HG03521 (cell line): ENCODE results near the gene APOBEC3F.

ENCODE experiments used
- ATAC-seq: cut with Tn5 transposase; IDR thresholded peaks from one replicate; pipeline ENCODE4 v1.9.1; 2021; ENCODE audit warnings: mild to moderate bottlenecking, moderate library complexity; ENCODE audit not compliant: unreplicated experiment

The APOBEC3F gene

GRCh38 chr22:39090426-39091064 is 49.9 kb downstream of the APOBEC3F start:
- no peak for ATAC-seq

DNA sequence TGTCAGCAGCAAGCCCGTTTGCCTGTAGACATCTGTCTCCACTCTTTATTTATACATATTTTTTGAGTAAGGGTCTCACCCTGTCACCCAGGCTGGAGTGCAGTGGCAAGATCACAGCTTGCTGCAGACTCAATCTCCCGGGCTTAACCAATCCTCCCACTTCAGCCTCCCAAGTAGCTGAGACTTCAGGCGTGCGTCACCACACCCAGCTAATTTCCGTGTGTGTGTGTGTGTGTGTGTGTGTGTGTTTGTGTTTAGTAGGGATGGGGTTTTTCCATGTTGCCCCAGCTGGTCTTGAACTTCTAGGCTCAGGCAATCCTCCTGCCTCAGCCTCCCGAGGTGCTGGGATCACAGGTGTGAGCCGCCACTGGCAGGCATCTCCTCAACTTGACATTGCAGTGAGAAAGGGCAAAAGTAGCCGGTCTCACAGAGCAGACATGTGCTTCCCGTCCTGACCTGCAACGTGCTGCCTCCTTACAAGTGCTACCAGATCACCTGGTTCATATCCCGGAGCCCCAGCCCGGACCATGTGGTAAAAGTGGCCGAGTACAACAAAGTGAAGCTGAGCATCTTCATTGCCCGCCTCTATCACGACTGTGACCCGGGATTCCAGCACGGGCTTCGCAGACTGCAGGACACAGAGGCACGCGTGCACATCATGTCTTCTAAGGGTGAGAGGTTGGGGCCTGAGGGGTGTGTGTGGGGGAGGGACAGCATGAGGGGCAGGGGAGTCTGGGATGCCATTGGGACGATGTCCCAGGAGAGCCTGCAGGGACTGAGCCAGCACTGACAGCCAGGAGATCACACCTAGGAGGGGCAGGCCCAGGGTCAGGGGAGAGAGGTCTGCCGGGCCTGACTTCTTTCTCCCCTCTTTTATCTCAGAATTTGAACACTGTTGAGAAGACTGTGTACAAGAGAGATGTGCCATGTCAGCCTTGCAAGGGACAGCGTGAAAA is 50.7 kb downstream of the APOBEC3F start:
- ATAC-seq: no peak

DNA sequence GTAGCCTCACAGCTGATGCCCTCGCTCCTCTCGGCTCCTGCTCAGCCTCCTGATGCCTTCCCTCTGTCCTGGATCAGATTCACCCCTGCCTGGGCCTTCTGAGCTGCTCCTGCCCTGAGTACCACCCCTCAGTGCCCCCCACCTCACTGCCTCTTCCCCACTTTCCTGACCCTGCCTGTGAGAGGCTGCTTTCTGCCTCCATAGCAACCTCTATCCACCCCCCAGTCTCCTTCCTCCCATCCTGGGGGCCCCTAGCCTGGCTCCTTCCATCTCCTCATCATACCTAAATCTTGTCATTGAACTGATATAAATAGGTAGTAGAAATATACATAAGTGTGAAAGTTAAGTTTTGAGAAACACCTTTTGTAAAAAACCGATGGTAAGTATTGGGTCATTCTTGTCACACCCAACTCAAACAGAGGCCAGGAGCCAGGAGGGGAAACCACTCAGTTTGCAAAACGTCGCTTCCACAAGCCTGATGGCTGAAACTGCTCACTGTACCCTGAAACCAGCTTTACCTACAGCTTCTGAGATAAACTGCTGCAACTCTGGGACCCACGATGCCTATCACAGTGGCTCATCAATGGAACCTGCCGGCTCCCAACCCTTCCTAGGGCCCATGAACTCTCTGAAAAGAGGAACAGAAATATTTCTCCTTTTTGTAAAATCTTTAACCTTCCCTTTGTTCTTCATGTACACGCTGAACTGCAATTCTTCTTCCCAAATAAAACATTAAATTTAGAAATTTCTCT is 51.6 kb downstream of the APOBEC3F start:
- ATAC-seq: no peak

GRCh38 chr22:39094717-39095389 is 54.2 kb downstream of the APOBEC3F start:
- no peak for ATAC-seq

DNA sequence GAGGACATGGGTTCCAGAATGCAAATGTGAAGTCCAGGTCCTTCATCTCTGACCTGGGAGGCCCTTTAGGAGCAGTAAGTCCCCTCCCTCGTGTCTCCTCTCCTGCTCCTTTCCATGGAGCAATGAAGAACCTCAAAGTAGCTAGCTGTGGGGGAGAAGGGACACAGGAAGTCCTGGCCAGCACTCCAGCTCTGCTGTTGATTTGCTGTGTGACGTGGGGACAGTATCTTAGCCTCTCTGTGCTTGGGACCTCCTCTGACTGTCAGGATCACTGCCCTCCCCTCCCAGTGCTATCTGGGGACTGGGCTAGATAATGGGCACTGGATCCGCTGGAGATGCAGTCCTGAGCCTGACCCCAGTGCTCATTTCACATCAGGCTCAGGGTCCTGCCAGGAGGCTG is 55.3 kb downstream of the APOBEC3F start:
- ATAC-seq: no peak

DNA sequence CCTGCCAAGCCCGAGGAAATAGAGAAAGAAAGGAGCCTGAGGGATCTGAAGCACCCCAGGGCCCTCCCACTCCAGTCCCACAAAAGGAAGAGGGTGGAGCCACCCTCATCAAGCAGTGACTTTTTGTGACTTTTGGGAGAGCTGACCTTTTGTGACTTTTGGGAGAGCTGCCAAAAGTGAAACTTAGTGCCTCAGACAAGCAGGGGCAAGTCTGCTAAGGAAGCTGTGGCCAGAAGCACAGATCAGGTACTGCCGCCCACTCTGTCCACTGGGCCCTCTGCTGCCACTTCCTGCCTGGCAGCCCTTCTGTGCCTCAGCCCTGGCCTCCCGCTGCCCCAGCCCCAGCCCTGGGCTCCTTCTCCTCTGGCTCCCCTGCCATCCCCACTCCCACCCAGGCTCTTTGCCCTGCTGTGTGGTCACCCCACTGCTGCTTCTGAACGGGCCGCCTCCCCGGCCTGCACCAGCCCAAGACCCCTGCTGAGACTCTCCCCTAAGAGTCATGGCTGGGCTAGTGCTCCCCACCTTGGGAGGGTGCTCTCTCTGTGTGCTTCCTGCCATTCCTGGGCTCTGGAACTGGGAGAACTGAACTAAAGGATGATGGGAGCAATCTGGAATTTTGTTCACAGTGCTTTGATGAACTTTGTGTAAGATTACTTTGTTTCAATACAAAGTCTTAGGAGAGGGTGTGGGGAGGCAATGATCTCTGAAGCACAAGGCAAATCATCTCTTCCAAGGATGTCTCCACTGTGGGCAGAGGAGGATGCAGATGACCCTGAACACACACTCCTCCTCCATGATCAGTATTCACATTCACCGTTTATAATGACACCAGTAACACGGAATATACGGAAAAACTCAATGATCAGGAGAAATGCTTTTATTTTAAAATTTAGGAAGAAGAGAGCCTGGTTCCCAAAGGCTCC is 56.7 kb downstream of the APOBEC3F start, which contains the start of gene APOBEC3H:
Gene APOBEC3H, plus strand, starts transcription at position 147 of the 923 bp plus-strand sequence. CDS start 3,035 bp downstream, outside the sequence.
- no peak for ATAC-seq

- no peak for ATAC-seq
These were observed 57.4 kb downstream of the APOBEC3F start for GRCh38 chr22:39098026-39098425.

GRCh38 chr22:39098576-39098975 is 57.9 kb downstream of the APOBEC3F start:
- no peak for ATAC-seq

DNA sequence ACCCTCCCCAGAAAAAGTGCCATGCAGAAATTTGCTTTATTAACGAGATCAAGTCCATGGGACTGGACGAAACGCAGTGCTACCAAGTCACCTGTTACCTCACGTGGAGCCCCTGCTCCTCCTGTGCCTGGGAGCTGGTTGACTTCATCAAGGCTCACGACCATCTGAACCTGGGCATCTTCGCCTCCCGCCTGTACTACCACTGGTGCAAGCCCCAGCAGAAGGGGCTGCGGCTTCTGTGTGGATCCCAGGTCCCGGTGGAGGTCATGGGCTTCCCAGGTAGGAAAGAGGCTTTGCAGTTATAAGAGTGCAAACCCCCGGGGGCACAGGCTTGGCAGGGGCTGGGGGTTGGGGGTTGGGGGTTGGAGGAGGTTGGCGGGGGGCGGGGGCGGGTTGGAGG is 60.6 kb downstream of the APOBEC3F start:
- ATAC-seq: no peak

DNA sequence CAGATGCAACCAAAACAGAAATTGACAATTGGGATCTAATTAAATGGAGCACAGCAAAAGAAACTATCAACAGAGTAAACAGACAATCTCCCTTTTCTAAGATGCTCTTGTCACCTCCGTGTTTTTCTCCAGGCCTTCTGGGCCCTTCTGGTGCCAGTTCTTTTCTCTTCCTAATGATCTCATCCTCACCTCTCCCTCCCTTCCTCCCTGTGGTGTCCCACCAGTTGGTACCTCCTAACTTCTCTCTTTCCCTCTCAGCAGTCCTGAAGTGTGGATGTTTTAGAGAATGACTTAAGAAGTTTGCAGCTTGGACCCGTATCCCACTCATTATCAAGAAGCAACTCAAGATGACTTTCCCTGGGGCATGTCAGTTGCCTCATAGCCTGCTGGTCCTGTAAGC is 62.8 kb downstream of the APOBEC3F start:
- no peak for ATAC-seq
